HG03558 (cell line): ENCODE data around the gene TMED1.

Source experiments
- ATAC-seq: cut with Tn5 transposase; IDR thresholded peaks from one replicate; pipeline ENCODE4 v1.9.1; 2021; ENCODE audit warnings: moderate number of reproducible peaks; ENCODE audit not compliant: unreplicated experiment; ENCODE audit errors: extremely low read depth

TMED1 gene

DNA sequence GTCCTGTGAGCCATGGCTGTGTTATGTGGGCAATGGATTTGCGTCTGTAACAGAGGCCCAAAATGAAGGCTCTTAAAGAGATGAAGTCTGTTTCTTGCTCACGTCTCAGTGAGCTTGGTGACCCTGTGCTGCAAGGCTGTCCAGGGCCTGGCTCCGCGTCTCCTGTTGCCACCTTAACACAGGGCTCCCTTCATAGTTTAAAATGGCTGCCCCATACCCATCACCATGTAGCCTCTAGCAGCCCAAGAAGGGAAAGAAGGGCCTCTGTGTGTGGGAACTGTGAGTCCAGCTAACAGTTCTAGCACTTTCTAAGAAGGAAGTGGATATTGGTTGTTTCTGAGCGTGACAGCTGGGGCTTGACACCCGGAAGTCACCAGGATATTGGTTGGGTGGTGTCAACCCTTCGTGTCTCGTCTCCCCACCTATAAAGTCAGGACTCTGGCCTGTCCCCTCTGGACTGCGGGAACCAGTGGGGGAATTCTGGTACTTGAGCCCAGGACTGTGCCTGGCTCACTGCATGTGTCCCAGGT, 20.9 kb downstream of the TMED1 start:
- ATAC-seq = no peak

DNA sequence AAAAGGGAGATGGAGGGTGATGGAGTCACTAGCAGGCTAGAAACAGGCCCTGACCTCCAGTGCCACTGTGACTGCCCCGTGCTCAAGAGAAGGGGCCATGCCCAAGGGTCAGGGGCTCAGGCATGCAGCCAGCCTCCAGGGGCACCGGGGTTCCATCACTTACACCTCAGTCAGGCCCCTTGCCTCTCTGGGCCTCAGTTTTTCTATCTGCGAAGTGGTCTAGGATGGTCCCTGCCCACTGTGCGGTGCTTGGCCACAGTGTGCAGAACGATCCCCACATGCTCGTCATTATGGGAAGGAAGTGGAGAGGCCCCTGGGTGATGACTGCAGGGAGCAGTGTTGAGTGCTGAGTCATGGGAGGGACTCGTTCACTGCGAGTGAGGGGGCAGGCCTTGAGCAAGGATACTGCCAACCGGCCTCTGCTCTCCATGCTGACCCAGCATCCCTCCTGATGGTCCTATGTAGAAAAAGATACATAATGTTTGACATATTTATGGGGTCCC, 23.1 kb downstream of the TMED1 start:
- no peak for ATAC-seq

- ATAC-seq = no peak
Measured at GRCh38 chr19:10812196-10812595, 23.8 kb downstream of the TMED1 start.

DNA sequence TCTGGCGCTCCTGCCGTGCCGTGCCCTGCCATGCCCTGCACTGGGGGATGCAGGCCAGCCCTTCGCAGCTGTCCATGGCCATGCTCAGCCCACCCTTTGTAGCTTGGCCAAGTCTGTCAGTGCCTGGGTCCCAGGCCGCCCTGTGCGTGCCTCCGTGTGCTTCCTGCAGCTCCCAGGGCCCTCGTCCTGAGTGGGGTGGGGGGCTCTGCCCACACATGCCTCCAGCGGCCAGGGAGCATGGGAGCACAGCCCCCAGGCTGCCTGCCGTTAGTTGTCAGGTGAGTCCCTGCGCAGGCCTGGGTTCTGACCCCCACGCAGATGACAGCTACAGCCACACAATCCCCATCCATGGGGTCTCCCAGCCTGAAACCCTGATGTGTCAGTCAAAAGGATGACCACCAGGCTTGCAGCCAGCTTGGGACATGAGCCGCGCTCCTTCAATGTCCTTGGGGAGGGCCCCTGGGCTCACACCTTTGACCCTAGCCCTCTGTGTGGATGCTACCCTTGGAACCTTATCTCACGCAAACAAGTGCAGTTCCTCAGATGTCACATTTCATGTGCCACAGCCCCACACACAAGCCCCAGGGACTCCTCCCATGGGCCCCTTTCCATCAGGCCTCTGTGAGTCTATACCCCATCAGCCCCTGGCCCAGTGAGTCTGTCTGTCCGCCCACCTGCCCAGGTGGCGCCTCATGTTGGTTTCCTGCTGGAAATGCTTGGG, 24.5 kb downstream of the TMED1 start:
- ATAC-seq = no peak

DNA sequence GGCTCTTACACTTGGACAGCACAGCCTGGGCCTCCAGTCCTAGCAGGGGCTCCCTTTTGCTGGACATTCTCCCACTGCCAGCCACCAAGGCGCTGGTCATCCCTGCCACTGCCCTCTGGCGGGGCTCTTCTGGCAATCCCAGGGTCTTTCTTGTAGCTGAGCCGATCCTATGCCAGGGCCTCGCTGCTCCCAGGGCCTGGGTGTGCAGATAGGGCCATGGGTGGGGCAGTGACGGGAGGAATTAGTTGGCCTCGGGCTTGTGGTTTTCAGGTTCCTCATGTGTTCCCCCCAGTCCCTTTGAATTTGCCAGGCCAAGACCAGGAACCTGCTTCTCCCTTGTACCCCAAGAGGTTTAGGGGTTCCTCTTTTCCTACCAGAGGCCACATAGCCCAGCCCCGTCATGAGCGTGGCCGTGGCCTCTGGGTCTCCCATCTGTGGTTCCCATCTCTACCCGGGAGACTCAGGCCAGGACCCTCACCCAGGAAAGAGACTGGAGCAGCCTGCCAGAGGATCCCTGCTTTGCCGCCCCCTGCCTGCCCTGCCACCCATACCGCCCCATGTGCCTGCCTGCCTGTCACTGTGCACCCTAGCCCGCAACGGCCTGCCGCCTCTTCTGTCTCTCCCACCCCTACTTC, 26.2 kb downstream of the TMED1 start:
- no peak for ATAC-seq

- no peak for ATAC-seq
Measured at GRCh38 chr19:10808937-10809649, 26.9 kb downstream of the TMED1 start.

DNA sequence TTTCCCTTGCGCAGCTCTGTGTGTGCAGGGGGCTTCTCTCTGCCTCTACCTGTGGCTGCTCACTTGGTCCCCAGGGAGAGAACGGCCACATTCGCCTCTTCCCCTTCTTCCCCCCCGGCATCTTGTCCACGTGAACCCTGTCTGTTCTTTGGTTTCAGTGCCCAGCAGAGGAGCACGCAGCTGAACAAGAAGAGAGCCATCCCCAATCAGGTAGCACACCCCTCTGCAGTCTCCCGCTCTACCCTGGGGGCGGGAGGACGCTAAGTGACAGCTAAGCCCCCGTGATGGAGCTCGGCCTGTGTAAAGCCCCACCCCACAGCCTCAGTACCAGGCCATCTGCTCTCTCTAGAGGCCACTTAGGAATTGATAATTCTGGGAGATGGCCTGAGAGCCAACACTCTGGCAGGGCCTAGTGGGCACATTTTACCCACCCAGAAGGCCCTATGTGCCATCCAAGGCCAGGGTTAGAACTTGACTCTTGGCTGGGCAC, 30.2 kb downstream of the TMED1 start:
- no peak for ATAC-seq

GRCh38 chr19:10805065-10805757, 30.8 kb downstream of the TMED1 start:
- ATAC-seq = no peak

- no peak for ATAC-seq
Measured at GRCh38 chr19:10803252-10803651, 32.8 kb downstream of the TMED1 start.

- no peak for ATAC-seq
Measured at GRCh38 chr19:10802479-10802878, 33.5 kb downstream of the TMED1 start.

DNA sequence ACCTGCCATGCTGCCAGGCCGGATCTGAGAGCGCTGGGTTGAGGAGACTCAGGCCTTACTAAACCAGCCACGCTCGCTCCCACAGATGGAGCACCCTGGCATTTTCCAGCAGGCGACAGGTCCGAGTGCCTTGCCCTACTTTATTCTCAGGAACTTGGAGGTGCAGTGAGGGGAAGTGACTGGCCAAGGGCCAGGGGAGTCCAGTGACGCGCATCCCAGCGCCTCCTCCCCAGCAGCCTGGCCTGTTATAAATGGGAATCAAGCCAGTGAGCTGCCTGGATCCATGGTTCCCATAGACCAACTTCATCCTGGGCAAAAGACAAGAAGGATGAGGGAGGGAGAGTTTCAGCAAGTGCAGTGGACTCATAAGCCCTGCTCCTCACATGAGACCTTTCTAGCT, 35.5 kb downstream of the TMED1 start:
- no peak for ATAC-seq

GRCh38 chr19:10797541-10798256, 38.3 kb downstream of the TMED1 start:
- ATAC-seq = no peak

- no peak for ATAC-seq
Measured at GRCh38 chr19:10797078-10797477, 38.9 kb downstream of the TMED1 start.

DNA sequence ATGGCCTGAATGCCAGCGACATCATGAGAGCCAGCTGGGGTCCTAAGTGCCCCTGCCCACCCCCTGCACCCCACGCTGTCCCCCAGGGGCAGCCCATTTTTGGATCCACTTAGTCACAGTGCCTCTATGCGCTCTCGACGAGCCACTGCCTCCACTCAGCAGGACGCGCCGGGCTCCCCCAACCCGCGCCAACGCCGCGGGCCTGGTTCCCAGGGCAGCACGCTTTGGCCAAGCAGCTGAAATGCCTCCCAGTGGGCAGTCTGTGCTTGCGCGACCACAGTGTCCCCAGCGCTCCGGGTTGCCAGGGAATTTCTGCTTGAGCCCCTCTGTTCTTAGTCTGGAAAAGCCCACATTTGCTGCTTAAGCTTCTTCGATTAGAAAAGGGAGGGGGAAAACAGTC, 39.4 kb downstream of the TMED1 start:
- no peak for ATAC-seq

GRCh38 chr19:10789866-10790265, 46.1 kb downstream of the TMED1 start:
- no peak for ATAC-seq

GRCh38 chr19:10788146-10788545, 47.9 kb downstream of the TMED1 start:
- no peak for ATAC-seq

DNA sequence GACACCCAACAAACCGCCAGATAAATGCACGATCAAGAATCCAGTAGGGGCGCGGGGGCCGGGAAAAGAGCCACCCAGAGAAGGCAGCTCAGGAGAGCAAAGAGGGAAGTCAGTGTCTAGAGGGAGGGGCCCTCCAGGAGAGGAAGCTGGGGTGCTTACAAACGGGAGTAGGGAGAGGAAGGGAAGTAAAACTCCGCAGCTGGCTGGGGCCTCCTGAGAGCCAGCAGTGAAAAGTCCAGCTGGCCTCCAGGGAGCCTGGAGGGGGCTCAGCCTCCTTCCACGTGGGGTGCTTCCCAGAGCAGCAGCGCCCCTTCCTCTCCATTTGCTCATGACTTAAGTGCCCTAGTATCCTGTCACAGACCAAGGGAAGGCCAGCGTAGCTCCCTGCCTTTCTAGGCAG, 51.8 kb downstream of the TMED1 start:
- no peak for ATAC-seq

DNA sequence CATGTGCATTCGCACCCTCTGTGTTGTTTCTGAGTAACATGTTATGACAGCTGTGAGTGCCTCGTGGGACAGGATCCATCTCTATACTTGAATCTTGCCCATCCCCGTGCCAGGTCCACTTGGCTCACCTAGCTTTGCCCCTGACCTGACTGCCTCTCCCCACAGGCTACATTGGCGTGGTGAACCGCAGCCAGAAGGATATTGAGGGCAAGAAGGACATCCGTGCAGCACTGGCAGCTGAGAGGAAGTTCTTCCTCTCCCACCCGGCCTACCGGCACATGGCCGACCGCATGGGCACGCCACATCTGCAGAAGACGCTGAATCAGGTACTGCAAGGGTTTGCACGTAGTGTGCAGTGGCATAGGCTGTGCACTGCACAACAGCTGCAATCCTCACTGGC, 53.2 kb downstream of the TMED1 start:
- ATAC-seq = no peak
